Kidney (tissue), 14 donors: ENCODE data around the gene PRDM15. TPM values are rescaled to one million over a fixed set of nuclear protein-coding genes. Genes with fewer than 3 reads are reported as not detected.

Experiments
- DNase-seq, 5 donors: peaks; one replicate each; pipeline ENCODE4 v3.0.0-alpha.2; 2013 to 2020
- FAIRE-seq: peaks from 2 replicates; lab custom pipeline; 2012; peaks lifted over from hg19 to GRCh38; lab: Jason Lieb, UNC
- H3K27ac ChIP-seq, 2 donors: one replicate each; pipeline ENCODE4 v1.7.0; 2013; ENCODE audit warnings: low read depth in 2 of 2, low read length in 2 of 2, inconsistent platforms in 1 of 2
- H3K27me3 ChIP-seq: one replicate; pipeline ENCODE4 v1.7.1; 2013; ENCODE audit warnings: low read length, inconsistent platforms; ENCODE audit not compliant: control insufficient read depth, insufficient read depth
- H3K36me3 ChIP-seq, 3 donors: one replicate each; pipeline versions ENCODE4 v1.7.0 to v1.7.1; 2013; ENCODE audit warnings: low read length in 3 of 3, control low read depth in 1 of 3, inconsistent platforms in 1 of 3; ENCODE audit not compliant: insufficient read depth in 3 of 3, control insufficient read depth in 2 of 3
- H3K4me1 ChIP-seq, 3 donors: one replicate each; pipeline versions ENCODE4 v1.7.0 to v1.7.1; 2013; ENCODE audit warnings: low read length in 3 of 3, inconsistent platforms in 1 of 3, low read depth in 1 of 3; ENCODE audit not compliant: control insufficient read depth in 2 of 3, insufficient read depth in 2 of 3
- H3K4me3 ChIP-seq, 3 donors: one replicate each; pipeline versions ENCODE4 v1.7.0 to v1.8.1; 2013; ENCODE audit warnings: low read length in 3 of 3, control low read depth in 1 of 3, inconsistent platforms in 1 of 3
- H3K9ac ChIP-seq, 3 donors: one replicate each; pipeline versions ENCODE4 v1.7.0 to v1.7.1; 2013; ENCODE audit warnings: low read length in 3 of 3, control low read depth in 1 of 3, inconsistent platforms in 1 of 3
- H3K9me3 ChIP-seq, 3 donors: one replicate each; pipeline versions ENCODE4 v1.7.0 to v1.7.1; 2013; ENCODE audit warnings: low read length in 3 of 3, control low read depth in 1 of 3, inconsistent platforms in 1 of 3; ENCODE audit not compliant: control insufficient read depth in 2 of 3, insufficient read depth in 1 of 3
- intact Hi-C: fragments of 100-400 bp; cut with DNase I; formaldehyde crosslinking; loops from one replicate; pipeline ENCODE4 v1.11.1; 2022
- polyA plus RNA-seq: library from polyadenylated mRNA; stranded (reverse); fragments of 350-450 nt; fragmentation: Illumina TruSeq; extraction: RNeasy Lipid Tissue Mini Kit (QIAGEN cat#74804); gene quantifications from one replicate; pipeline ENCODE4 v1.2.3, GENCODE V29; 2014; ENCODE audit warnings: low read depth, low replicate concordance; ENCODE audit not compliant: insufficient read depth
- total RNA-seq: library from RNA; stranded (reverse); fragmentation: NEBNext Ultra II Directional; extraction: Animal tissue kit (Norgen Biotek cat#: 25700); gene quantifications from one replicate; pipeline ENCODE4 v1.2.1, GENCODE V29; 2021
- TF ChIP-seq, protein P1 (sequence below): IDR thresholded peaks from 3 replicates; pipeline ENCODE4 v1.5.1; 2012; ENCODE audit warnings: mild to moderate bottlenecking, moderate library complexity, borderline replicate concordance; ENCODE audit not compliant: insufficient read depth; ENCODE audit errors: extremely low read depth
- donor health status: control.
- donor health status: control.
- donor health status: control.
- donor health status: control.
- donor health status: control.
- donor health status: DM: yes; HTN: yes; CAD: no.
- donor health status: Normal renal cell carcinoma (clear cell type).

PRDM15 gene
- total and polyA plus RNA-seq, 2 donors from 2014 or later = 1.3 to 8.4 TPM

DNA sequence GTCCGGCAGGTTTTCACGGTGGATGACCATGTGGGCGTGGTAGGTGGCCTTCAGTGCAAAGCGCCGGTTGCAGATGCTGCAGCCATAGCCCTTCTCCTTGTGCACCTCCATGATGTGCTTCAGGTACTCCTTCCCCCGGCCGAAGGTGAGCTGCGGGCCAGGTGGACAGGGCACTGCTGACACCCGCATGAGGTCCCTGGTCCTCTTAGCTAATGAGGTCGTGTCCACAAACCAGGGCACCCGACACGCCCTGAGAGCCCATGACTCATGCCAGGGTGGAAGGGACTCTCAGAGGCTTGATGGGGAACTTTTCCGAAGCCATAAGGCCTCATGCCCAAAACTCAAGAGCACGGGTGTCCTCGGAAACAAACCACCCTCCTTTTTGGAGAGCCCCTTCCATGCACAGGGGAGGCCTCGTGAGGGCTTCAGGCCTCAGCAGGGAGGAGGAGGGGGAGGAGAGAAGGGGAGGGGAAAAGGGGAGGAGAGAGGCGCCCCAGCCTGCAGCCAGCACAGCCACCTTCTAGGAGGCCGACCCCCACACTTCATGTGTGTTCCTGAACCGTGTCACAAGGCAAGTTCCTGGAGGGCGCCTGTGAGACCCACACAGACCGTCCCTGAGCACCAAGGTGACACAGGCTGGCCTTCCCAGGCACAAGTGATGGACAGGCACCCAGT lies 57.9 kb downstream of the PRDM15 start:
- intact Hi-C loops = loop anchor here (10.0 kb wide), 1 partner anchor 294 kb away; no protein-coding TSS in a partner anchor
- DNase-seq = no peak

DNA sequence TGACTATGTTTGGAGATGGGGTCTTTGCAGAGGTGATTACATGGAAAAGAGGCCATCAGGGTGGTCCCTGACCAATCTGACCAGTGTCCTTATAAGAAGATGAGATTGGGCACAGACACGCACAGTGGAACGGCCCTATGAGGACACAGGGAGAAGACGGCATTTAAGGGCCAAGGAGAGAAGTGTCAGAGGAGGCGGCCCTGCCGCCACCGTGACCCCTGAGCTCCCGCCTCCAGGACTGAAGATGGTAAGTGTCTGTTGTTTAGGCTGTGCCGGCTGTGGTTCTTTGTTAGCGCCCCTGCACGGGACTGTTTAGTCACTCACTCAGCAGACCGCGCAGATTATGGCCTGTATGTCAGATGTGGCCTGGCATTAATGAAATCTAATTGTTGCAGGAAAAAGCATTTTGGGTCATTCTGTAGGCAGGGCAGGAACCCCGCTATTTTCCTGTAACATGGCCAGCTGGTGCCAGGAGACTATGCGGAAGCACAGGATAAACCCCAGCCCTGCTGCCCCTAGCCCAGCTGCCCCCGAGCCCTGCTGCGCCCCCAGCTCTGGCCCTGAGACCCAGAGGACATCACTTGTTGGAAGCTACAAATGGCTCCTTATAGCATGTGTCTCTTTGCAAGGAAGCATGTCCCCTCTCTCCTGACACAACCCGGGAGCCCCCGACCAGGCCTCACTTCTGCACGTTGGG lies 58.6 kb downstream of the PRDM15 start:
- Histone ChIP-seq H3K27me3 (no peaks in the 10 kb centered on the region), H3K27ac (no peak overlapping the region), H3K9me3 (no peaks in the 10 kb centered on the region), H3K36me3 (no peaks in the 10 kb centered on the region), H3K4me1 (no peaks in the 10 kb centered on the region), H3K9ac (no peak overlapping the region), H3K4me3 (no peak overlapping the region)
- intact Hi-C loops = loop anchor here (10.0 kb wide), 1 partner anchor 294 kb away; no protein-coding TSS in a partner anchor
- DNase-seq = no peak
- TF ChIP-seq, protein P1, sequence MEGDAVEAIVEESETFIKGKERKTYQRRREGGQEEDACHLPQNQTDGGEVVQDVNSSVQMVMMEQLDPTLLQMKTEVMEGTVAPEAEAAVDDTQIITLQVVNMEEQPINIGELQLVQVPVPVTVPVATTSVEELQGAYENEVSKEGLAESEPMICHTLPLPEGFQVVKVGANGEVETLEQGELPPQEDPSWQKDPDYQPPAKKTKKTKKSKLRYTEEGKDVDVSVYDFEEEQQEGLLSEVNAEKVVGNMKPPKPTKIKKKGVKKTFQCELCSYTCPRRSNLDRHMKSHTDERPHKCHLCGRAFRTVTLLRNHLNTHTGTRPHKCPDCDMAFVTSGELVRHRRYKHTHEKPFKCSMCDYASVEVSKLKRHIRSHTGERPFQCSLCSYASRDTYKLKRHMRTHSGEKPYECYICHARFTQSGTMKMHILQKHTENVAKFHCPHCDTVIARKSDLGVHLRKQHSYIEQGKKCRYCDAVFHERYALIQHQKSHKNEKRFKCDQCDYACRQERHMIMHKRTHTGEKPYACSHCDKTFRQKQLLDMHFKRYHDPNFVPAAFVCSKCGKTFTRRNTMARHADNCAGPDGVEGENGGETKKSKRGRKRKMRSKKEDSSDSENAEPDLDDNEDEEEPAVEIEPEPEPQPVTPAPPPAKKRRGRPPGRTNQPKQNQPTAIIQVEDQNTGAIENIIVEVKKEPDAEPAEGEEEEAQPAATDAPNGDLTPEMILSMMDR = no peak
- no peak for FAIRE-seq

More for the DNA sequence above, 57.9 kb downstream of the PRDM15 start:
- Histone ChIP-seq H3K9ac (no peak overlapping the region), H3K27me3 (no peaks in the 10 kb centered on the region), H3K9me3 (no peaks in the 10 kb centered on the region), H3K27ac (no peak overlapping the region), H3K4me3 (no peak overlapping the region), H3K4me1 (no peaks in the 10 kb centered on the region), H3K36me3 (no peaks in the 10 kb centered on the region)
- TF ChIP-seq, protein P1 = no peak
- no peak for FAIRE-seq

DNA sequence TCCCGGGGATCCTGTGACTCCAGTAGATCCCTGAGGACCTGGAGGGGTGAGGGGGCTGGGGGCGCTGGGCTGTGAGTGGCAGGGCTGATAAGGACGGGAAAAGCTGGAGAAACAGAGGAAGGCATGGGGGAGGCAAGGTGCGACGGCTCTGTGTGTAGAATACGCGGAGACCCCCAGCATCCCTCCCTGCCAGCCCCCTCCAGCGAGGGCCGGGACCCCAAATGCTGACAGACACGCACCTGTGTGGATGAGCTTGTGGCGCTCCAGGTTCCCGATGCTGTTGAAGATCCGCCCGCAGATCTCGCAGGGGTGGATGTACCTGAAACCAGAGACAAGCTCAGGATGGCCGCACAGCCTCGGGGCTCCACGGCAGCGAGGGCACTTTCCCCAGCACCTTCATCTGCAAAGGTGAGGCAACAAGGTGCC lies 59.3 kb downstream of the PRDM15 start:
- TF ChIP-seq, protein P1 = no peak
- intact Hi-C loops = loop anchor here (10.0 kb wide), 1 partner anchor 295 kb away; no protein-coding TSS in a partner anchor

More for the DNA sequence above, 59.3 kb downstream of the PRDM15 start:
- Histone ChIP-seq H3K9ac (no peak overlapping the region), H3K4me1 (no peaks in the 10 kb centered on the region), H3K4me3 (no peak overlapping the region), H3K27ac (no peak overlapping the region), H3K36me3 (peaks cover 0 to 5% (median 3%) of the 10 kb centered on the region in 3 donors), H3K9me3 (no peaks in the 10 kb centered on the region), H3K27me3 (no peaks in the 10 kb centered on the region)
- FAIRE-seq = no peak
- no peak for DNase-seq
